ENCODE data around the gene MAPKAP1. TPM values are rescaled to one million over a fixed set of nuclear protein-coding genes. Genes with fewer than 3 reads are reported as not detected.

MAPKAP1 gene
- polyA plus RNA-seq, 3 donors: 78.0 to 85.6 (median 81.3) TPM

DNA sequence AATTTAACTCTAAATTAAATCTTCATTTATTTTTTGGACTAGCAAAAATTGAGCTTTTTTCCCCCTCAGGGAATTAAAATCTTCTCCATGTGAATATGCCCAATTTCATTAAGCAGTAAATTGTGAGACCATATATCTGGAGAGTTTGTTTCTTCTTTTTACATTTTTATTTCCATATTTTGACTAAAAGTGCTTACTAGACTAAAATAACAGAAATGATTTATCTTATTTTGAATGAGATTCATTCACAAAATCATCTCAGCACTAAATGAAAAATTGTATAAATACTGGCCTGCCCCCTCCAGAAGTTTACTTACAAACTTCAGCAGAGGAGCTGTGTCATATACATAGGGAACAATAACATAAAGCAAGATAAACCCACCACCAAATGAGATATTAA is 26.6 kb downstream of the MAPKAP1 start:
- no peak for DNase-seq (ENCODE audit: low read depth in 3 of 3, low spot score in 2 of 3)

DNA sequence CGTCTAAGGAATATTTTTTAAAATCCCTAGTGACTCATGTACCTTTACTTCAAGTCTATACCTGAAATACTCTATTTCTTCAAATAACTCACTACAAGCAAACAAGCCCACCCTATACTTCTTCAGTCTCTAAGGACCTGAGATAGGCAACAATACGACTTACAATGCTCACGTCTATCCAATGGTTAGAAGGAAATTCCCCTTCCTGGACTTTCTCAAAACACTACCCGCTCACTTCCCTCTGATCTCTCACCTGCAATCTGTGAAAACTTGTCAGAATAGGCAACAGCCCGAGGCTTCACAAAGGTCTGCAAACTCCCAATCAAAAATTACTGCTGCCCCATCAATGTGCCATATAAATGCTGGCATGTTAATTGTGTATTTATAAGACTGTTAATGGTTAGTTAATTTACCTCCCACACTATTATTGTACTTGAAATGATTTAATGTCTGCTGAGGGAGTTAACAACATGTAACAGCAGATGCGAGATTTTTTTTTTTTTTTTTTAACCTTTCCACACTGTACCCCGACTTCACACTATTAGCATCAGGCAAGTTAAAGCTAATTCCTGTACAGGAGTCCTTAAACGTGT is 27.3 kb downstream of the MAPKAP1 start:
- no peak for DNase-seq (ENCODE audit: low read depth in 3 of 3, low spot score in 2 of 3)

DNA sequence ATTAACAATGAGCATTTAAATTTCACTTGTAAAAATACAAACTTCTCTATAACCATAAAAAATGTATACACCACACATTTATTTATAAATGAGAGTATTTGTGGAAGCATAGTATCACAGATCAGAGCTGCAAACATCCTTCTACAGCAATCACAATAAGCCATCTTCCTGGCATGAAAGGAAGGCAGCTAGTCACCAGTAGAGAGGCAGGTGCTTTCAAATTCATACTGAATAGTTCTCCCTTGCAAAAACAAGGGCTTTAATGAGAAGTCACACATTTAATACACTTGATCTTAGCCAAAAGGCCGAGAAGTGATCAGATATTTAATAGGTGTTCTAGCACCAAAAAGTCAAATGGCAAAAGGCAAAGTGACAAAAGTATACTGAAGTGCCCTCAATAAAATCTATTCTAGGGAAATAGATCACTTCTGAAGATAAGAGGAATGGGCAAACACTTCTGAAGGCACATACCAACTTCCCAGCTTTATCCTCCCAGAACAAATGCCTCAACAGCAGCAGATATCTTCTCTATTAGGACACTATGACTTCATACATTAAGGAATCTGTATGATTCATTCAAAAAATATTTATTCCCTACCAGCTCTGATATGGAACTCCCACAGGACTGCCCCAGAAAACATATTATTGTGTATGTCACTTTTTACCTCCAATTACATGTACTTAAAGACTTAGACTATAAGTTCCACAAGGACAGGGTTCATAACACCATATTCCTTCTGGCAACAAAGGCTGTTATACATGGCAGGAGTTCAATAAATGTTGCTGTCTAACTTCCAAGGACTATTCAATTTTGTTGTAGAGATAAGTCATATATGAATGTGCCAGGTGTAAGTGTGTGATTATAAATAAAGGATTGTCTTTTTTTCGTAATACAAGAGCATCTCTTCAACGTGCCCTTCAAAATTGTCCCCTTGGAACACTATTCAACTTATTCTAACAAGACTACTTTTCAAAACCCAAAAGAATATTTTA is 31.7 kb downstream of the MAPKAP1 start:
- DNase-seq (ENCODE audit: low read depth in 3 of 3, low spot score in 2 of 3): no peak

DNA sequence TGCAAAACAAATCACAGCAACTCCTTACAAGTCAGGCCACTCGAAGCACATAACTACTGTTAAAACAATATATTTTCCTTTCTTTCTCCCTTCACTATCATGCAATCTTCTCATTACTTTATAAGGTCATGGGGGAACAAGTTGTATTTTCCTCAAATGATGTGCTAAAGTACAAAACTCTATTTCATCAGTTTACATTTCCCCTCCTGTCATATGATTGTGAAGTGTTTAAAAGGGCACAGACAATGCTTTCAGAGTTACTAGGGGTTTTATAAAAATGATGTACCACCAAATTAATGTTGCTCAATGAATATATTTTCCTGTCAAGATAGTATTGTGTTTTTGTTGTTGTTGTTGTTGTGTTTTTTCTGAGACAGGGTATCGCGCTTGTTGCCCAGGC is 34.1 kb downstream of the MAPKAP1 start:
- DNase-seq (ENCODE audit: low read depth in 3 of 3, low spot score in 2 of 3): no peak

DNA sequence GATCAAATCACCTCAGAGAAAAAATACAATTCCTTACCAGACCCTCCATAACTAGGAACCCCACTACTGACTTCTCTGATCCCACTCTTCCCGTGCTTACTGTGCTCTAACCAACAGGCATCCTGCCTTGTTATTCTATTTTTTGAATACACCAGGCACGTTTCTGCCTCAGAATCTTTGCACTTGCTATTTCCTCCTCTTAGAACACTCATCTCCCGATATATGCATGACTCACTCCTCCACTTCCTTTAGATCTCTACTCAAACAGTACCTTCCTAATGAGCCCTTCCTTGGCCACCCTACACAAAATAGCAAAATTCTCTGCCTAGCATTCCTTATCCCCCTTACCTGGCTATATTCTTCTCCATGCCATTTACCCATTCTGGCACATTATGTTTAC is 43.9 kb downstream of the MAPKAP1 start:
- DNase-seq (ENCODE audit: low read depth in 3 of 3, low spot score in 2 of 3): no peak

DNA sequence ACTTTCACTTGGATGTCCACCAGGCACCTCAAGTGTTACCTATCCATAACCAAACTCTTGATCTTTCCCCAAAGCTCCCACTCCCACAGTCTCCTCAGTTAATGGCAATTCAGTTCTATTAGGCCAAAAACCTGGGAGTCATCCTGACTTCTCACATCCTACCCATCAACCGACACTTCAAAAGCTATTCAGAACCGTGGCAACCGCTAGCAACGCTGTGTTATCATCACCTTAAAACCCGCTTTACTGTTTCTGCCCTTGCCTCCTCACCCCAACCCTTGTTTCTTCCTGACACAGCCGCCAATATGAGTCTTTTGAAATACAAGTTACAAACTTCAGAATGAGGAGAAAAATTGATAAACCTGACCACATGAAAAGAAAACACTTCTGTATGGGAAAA is 46.5 kb downstream of the MAPKAP1 start:
- no peak for DNase-seq (ENCODE audit: low read depth in 3 of 3, low spot score in 2 of 3)

DNA sequence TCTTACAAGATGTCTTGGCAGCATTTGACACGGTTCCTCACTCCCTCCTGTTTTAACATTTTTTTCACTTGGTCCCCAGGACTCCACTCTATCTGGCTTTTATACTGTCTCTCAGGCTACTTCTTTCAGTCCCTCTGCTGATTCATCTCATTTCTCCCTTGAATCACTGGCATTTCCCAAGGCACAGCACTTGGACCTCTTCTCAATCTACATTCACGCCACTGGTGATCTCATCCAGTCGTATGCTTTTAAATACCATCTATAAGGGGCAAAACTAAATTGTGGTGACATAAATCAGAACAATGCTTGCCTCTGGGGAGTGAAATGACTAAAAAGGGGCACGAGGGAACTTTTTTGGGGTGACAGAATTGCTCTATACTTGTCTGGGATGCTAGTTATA is 47.1 kb downstream of the MAPKAP1 start:
- DNase-seq (ENCODE audit: low read depth in 3 of 3, low spot score in 2 of 3): no peak

DNA sequence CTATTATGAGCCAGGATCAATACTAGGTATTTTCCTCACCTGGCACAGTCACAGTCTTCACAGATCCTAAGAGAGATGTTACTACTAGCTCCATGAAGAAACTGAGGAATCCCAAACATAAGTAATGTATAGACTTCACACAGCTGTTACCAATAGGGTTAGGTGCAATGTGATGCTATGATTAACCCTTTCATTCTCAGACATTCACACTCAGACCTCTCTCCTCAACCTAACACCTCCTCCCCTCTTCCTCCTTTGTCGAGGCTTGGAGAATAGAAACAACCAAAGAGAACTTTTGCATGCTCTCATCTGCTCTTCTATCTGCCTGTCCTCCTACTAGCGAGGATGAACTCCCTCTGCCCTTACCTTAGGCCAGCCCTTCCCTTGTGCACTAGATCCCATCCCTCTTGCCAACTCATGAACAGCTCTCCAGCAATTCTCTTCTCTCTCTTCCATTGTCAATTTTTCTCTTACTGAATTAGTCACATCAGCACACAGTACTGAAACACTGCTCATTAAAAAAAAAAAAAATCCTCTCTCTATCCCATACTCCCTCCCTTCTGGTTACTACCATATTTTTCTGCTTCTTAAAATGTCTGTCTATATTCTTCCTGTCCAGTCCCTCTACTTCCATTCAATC is 47.7 kb downstream of the MAPKAP1 start:
- DNase-seq (ENCODE audit: low read depth in 3 of 3, low spot score in 2 of 3): no peak

DNA sequence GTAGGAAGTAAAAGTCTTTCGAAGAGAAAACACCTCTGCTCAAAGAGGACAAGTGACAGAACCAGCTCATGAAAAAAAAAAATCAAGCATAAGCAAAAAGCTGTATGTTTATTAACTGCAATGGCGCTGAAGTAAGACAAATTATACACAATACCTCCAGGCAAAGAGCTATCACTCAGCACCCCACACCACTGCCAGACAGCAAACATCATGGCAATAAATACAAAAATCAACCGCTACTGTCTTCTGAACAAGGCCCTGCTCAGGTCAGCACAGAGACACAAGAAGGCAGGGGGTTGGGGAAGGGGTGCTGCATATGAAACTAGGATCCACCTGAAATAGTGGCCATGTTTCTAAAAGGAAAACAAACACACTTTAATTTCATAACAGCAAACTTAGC is 50.4 kb downstream of the MAPKAP1 start:
- DNase-seq (ENCODE audit: low read depth in 3 of 3, low spot score in 2 of 3): no peak

DNA sequence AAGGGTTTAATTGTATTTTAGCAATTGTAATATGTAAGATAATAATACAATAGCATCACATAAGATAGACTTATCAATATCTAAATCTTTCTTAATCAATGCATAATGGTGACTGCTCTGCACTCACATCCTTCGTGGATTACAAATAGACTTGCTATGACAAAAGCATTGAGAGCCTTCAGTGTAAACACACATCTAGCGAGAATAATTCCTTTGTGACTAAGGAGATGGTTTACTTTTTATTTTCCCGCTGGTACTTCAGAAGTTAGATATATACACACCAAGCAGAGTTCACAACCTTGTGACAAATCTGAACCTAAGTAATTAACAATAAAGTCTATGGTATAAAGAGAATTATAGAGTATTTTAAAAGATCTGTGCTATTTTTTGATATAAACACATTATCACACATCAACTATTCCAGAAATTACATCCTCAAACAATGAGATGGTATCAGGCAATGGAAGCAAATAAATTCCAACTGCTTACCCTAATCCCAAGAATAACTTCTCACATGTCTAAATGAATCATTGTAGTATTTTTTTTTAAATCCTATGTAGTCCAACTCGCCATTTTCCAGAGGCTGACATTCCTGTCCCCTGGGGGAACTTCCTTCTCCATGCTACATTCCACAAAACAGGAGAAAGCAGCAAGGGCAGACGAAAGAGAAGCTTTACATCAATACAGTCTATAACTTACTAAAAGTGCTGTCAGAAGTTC is 51.2 kb downstream of the MAPKAP1 start:
- no peak for DNase-seq (ENCODE audit: low read depth in 3 of 3, low spot score in 2 of 3)

DNA sequence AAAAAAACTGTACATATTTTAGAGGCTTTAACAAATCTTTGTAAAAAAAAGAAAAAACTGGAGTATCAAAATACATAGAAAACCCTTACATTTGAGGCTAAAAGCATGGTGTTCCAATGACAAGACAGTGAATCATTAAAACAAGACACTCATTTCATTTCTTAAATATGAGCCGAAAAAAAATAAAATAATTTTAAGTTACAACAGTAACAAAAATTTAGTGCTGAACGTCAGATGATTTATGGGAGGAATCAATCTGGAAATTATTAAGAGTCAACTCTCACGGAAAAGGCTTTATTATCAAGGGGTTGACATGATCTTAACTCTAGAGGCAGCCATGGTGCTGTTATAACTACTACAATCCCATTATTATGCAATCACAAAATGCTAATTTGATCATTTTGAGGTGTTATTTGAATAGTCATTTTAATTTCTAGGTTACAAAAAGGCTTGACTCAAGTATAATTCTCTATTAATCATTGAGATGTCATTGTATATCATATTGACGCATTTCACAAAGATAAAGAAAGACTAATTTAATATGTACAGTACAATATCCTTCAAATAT is 51.9 kb downstream of the MAPKAP1 start:
- DNase-seq (ENCODE audit: low read depth in 3 of 3, low spot score in 2 of 3): no peak

DNA sequence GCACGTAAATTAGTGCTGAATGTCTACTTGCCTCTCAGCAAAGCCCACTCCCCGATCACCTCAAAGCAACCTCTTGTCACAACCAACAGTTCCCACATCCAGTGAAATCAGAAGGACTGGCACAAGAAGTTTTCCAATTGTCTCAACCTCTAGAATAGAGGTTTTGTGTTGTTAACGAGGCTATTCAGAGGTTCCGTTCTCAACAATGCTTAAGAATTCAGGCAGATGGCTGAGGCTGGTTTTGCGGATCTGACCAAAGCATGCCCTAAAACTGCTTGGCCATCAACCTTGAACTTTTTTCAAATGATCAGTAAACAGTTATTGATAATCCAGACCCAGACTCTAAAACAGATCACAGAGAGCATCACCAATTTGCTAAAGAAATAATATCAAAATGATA is 52.9 kb downstream of the MAPKAP1 start:
- DNase-seq (ENCODE audit: low read depth in 3 of 3, low spot score in 2 of 3): no peak

DNA sequence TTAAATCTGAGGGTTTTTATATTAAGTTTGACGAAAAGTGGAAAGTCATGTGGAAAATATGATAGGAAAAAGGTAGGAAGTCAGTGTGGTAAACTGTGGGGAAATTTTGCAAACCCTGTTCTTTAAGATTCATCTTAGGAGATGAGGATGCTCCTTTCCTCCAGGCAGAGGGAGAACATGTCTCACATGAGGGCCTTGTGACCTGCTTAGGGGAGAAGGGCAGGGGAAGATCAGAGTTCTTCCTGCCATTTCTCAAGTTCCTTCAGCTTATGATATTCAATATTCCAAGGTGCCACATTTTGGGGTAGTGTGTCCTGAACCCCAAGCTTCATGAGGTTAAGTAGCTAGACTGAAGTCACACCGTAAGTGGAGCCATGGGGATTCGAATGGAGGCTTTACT is 53.7 kb downstream of the MAPKAP1 start:
- no peak for DNase-seq (ENCODE audit: low read depth in 3 of 3, low spot score in 2 of 3)

DNA sequence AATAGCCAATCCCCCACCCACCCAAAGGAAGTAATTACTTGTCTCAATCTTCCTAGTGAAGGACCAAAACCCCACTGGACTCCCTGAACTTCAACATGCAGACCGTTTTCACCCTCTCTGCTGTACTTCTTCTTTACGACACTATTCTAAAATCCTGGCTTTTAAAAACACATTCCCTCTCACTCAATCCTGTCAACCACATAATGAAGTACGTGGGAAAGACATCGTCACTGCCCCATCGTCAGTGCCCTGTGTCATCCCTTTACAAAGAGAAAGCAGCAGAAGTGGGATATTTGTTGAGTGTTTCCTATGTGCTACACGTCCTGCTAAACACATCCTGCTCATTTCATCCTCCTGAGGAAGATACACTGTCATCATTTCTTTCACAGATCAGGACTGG is 54.2 kb downstream of the MAPKAP1 start:
- no peak for DNase-seq (ENCODE audit: low read depth in 3 of 3, low spot score in 2 of 3)

DNA sequence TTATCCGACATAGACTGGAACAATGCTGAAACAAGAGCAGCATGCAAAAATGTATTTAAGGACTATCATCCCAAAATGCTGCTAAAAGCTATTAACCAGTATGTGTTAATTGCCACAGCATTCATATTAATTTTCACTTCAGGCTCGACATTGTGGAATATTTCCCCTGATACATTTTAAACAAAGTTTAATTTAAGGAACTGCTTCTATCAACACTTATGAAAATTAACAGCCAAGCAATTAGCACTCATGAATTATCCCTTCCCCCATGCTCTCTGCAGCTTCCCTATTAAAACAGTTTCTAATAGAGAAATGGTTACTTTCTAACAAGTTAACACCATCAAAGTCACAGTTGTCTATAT is 54.8 kb downstream of the MAPKAP1 start:
- no peak for DNase-seq (ENCODE audit: low read depth in 3 of 3, low spot score in 2 of 3)

DNA sequence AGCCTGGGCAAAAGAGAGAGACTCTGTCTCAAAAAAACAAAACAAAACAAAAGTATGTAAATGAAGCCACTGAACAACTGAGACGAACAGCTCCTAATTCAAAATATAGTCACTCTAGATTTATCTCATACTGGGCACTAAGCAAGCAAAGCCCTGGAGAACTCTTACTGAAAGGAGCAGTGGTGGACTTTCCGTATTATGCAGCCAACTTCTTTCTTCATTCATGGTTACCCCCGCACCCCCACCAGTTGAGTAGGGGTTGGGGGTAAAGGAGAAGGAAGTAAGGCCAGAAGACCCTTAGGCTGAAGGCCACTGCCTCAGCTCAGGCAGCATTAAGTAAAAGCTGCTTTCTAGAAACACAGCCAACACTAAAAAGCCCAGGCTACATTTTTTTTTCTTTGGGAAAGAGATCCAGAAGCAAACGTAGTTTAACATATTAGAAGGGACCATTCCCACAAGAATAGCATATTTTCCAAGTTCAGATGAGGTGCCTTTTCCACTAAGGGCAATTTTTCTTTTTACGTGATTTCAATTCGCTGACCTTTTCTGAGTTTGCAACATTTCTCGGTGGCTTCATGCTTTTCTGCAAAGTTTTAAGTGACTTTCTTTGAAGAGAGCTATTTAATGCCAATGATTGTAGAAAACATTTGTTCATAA is 55.3 kb downstream of the MAPKAP1 start:
- DNase-seq (ENCODE audit: low read depth in 3 of 3, low spot score in 2 of 3): no peak

DNA sequence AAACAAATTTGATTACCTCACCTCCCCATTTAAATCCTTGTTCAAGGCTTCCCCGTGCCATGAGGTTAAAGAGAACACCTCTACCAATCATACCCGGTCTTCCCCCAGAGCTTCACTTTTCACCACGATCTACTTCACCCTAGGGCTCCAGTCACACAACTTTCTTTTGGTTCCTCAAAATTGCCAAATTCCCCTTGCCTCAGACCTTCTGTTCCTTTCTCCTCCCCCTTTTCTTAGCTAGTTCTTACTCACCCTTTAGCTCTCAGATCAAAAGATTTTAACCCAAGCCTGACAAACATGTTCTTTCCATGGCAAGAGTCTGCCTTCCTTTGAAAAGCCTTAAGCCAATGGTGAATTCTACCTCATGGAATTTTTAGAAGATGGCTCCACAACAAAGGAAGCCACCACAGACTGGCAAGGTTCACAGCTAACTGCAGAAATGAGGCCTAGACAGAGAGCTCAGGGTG is 56.7 kb downstream of the MAPKAP1 start:
- DNase-seq (ENCODE audit: low read depth in 3 of 3, low spot score in 2 of 3): no peak

DNA sequence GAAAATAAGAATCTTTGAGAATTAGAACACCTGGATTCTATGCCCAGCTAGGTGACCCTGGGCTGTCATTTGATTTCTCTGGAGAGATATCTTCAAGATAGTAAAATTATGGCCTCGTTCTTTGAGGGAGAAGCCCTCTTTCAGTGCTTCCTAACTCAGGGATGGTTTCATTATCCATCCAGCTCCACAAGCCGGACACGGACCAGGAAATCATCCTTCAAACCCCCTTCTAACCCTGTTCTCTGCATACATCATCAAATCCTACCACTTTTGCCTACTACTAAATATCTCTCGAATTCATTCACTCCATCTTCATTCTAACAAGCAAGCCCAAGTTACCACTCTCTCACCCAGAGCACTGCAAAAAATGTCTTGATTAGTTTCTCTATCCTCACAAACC is 57.2 kb downstream of the MAPKAP1 start:
- DNase-seq (ENCODE audit: low read depth in 3 of 3, low spot score in 2 of 3): no peak

DNA sequence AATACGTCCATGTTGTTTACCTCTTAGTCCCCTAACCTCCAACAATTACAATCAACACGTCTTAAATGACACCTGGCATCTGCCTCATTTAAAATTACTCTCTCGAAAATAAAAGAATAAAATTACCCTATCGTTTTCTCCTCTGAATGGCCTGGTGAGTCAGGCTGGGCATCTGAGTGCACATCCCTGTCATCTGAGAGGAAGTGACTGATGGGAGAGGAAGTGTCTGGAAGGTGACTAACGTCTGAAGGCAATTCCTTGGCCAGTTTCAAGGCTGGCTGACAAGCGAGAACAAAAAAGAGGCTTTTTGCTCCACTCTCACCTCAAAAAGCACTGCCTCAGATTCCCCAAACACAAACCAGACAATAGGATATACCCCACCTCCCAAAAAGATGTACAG is 57.7 kb downstream of the MAPKAP1 start:
- no peak for DNase-seq (ENCODE audit: low read depth in 3 of 3, low spot score in 2 of 3)

DNA sequence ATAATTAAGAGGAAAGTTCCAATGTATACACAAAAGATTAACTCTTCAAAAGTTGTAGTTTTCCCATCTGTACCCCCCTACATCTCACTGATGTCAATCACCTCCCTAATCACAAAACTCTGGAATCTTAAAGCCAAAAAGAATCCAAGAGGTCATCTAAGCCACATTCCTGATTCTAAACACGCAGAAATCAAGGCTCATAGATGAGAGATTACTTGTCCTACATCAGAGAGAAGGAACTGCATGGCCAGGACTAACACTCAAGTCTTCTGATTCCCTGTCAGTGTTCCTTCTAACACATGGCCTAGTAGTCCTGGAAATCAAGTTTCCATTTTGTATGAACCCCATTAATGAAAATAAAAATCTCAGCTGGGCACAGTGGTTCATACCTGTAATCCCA is 58.7 kb downstream of the MAPKAP1 start:
- DNase-seq (ENCODE audit: low read depth in 3 of 3, low spot score in 2 of 3): no peak
